CD4-positive, alpha-beta T cell treated with Interferon alpha-2 for 1 hour (primary cell): ENCODE results near the gene ZRANB3.
"Not testable (repeated sequence)": the region's sequence is repeated elsewhere in the genome, so short reads cannot be mapped to it uniquely, and the experiment has no call there.

Experiments used
- DNase-seq, 2 donors: peaks; one replicate each; pipeline ENCODE4 v3.0.0-alpha.2; 2020 to 2022

Gene ZRANB3

DNA sequence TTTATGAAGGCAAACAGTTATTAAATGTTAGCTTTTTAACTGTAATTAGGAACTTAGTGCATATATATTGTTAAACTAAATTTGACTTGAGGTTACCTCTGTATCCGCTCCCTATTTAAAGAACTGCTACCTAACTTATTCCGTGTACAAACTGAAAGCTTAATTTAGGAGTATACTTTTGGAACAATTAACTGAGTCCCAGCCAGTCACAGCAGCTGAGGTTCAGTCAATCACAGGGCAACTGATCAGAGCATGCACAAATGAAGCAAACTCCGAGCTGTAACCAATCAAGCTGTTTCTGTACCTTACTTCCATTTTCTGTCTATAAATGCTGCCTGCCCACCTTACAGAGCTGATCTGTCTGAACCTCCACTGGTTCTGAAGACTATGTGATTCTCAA lies 417.7 kb downstream of the ZRANB3 start:
- DNase-seq: no peak

- DNase-seq: not testable (repeated sequence)
Observed at GRCh38 chr2:135105513-135106316, 425.3 kb downstream of the ZRANB3 start.

DNA sequence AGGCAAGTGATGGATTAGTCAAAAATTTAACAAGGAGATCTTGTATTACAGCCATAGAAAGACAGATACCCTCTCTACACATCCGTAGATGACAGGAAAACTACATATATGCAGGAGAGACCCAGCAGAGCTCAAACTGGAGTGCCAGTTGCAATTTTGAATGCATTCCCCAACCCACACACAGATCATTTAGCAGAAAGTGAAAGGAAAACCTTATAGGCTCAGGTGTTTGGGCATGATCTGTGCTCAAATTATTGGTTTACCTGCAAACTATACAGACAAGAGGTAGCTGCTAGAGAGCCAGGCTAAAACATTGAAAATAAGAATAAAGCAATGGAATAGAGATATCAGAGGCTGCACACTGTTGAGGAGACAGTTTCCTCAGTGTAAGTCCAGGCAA lies 427.2 kb downstream of the ZRANB3 start:
- no peak for DNase-seq

- no peak for DNase-seq
Observed at GRCh38 chr2:135099802-135100483, 431.1 kb downstream of the ZRANB3 start.

GRCh38 chr2:135097532-135098231 lies 433.3 kb downstream of the ZRANB3 start:
- no peak for DNase-seq

- no peak for DNase-seq
Observed at GRCh38 chr2:135096665-135097446, 434.2 kb downstream of the ZRANB3 start.

- DNase-seq: no peak
Observed at GRCh38 chr2:135095591-135095990, 435.4 kb downstream of the ZRANB3 start.

DNA sequence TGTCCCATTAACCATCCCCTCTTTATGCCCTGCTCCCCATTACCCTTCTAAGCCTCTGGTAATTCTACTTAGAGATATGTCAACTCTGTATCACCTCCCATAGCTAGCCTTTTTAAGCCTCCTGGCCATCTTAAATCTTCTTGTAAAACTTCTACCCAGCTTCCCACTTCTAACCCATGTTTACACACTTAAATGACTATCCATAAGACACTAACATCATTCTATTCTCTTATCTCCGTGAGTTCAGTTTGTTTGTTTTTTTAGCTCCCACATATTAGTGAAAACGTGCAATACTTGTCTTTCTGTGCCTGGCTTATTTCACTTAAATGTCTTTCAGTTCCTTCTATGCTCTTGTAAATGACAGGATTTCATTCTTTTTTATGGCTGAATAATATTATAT lies 436.5 kb downstream of the ZRANB3 start:
- DNase-seq: no peak

GRCh38 chr2:135093670-135094330 lies 437.2 kb downstream of the ZRANB3 start:
- no peak for DNase-seq

DNA sequence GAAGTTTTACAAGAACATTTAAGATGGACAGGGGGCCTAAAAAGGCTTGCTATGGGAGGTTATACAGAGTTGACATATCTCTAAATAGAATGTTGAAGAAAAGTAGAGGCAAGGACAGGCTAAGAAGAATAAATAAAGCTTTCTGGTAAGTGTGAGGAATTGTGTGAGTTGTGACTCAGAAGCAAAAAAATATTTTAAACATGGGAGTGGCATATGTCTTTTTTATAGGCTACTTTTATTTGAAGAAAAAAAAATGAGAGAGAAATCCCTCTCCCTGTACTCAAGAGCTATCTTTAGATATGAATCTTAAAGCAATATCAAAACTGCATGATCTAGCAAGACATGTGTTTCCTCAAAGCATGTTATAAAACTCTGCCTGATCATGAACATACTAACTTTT lies 437.8 kb downstream of the ZRANB3 start:
- DNase-seq: no peak

GRCh38 chr2:135091681-135092080 lies 439.3 kb downstream of the ZRANB3 start:
- no peak for DNase-seq

- DNase-seq: not testable (repeated sequence)
Observed at GRCh38 chr2:135089597-135089996, 441.4 kb downstream of the ZRANB3 start.
